Fibroblast of villous mesenchyme (primary cell): ENCODE measurements around the gene CSRP1. TPM values are rescaled to one million over a fixed set of nuclear protein-coding genes. Genes with fewer than 3 reads are reported as not detected.
A peak's percentile ranks its signal among the peaks of the same experiment; 100 is the strongest.
"Not testable (repeated sequence)": the region's sequence is repeated elsewhere in the genome, so short reads cannot be mapped to it uniquely, and the experiment has no call there.

Experiments
- DNase-seq: peaks from one replicate; pipeline ENCODE4 v3.0.0-alpha.2; 2010; ENCODE audit warnings: low read depth
- H3K4me3 ChIP-seq: 2 replicates; pipeline ENCODE4 v1.5.1; 2011; ENCODE audit warnings: low read depth, mild to moderate bottlenecking, low read length
- CTCF ChIP-seq: IDR thresholded peaks from 2 replicates; pipeline ENCODE4 v1.5.1; 2012; ENCODE audit warnings: low read depth, mild to moderate bottlenecking, low read length; ENCODE audit not compliant: insufficient read depth
- total RNA-seq: library from RNA; depleted of rRNA; stranded (reverse); fragments of >200 nt; gene quantifications from 2 replicates; pipeline ENCODE4 v1.2.3, GENCODE V29; 2012

The CSRP1 gene
- total RNA-seq, 1 donor, result 931 TPM

DNA sequence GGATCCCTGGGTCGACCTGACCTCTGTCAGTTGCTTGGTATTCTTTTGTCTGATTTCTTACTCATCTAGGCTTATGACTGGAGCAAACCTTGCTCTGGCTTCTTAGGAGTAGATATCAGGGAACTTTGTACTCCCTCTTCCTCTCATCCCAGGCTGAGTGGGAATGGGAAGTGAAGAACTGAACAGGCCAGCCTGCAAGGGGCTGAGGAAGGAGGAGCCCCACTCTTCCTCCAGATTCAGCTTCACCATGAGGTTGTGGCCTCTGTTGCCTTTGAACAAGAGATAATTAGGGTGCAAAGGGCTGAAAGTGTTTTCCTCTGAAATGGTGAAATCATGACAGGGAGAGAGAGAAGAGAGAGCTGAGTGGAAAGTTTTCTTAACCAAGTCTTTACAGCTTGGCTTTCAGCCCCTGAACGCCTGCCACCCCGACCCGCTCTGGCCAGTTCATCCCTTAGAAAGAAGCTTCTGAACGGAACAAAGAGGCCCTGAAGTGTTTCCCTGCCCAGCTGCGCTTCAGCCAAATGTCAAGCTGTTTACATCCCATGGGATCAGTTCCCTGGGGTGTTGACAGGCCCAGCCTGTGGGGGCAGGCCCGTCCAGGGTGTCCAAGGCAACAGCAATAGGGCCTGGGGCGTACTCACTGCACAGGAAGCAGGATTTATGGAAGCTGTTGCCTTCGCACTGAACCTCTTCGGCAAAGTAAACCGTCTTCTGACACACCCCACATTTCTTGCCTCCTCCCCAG is 11.2 kb downstream of the CSRP1 start:
- peak; percentile 98 for DNase-seq
- TF ChIP-seq CTCF, result no peak
- H3K4me3 ChIP-seq, result no peak overlapping the region

DNA sequence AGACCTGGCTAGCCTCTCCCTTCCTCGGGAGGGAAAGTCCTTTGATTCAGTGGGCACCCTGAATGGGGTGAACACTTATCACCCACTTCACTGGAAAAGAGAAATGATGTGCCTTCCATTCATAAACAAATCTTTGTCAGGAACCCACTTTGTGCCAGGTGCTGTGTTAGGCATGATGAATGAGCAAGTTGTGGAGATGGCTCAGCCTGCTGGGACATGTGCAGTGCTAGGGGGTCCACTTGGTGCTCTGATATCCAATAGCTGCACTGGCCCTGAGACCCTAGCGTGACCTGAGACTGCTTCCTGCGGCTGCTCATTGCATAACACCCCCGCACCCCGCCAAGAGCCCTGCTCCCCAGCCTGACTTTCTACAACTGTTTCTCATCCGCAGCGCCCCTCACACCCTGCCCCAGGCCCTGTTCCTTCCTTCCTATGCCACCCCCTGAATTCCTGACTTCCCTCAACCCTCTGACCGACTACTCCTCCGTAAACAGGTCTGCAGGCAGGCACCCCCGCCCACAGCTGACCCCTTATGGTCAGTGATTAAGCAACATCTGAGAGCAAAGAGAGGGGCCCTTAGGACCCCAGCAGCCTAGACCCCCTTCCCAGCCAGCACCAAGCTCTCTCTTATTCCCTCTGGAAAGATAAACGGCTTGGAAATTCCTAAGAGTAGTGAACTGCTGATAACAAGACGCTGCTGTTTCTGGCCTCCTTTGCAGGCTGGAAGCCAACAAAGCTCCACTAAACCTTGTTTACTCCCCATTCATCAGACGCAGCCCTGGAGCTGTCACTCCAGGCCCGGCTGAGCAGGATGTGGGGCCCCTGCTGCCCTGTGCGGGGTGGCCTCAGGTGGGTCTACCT is 12.9 kb downstream of the CSRP1 start:
- no peak overlapping the region for H3K4me3 ChIP-seq
- DNase-seq, result peak; percentile 84
- no peak for TF ChIP-seq CTCF

DNA sequence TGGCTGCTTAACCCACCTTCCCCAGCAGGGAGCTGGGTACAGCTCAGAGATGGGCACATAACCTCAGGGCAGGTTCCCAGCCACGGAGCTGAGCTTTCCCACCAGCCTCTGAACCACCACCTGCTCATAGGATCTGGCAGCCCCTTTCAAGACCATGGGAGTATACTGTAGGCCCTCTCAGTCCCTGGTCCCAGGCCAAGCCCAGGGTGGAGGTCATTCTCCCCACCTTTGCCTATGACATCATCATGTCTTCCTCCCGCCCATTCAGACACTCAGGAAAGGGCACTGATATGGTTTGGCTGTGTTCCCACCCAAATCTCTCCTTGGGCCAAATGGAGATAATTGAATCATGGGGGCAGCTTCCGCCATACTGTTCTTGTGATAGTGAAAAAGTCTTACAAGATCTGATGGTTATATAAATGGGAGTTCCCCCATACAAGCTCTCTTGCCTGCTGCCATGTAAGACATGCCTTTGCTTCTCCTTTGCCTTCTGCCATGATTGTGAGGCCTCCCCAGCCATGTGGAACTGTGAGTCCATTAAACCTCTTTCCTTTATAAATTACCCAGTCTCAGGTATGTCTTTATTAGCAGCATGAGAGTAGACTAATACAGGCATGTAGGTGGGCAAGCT is 13.8 kb downstream of the CSRP1 start:
- DNase-seq, H3K4me3 ChIP-seq: not testable (repeated sequence)

GRCh38 chr1:201491896-201492511 is 14.9 kb downstream of the CSRP1 start:
- no peak for TF ChIP-seq CTCF
- no peak for DNase-seq
- no peak overlapping the region for H3K4me3 ChIP-seq

DNA sequence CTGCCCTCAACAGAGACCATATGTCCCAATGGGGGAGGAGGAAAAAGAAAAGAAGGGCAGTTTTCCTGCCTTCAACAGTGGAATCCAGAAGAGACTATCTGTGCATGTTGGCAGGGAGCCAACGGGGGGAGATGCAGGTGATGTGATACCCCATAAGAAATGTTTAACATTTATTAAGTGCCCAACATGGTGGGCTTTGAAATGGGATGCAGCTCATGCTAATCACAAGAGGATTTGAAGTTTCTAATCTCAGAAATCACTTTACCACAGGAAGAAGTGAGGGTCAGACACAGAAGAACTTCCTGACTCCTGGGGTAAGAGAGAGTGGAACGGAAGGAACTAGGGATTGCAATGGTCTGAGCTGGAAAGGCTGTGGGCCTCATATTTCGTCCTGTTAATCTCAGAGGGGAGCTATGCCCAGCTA is 16.2 kb downstream of the CSRP1 start:
- H3K4me3 ChIP-seq, result no peak overlapping the region
- no peak for TF ChIP-seq CTCF
- DNase-seq, result no peak

- DNase-seq, result no peak
- H3K4me3 ChIP-seq, result no peak overlapping the region
- no peak for TF ChIP-seq CTCF
These were observed 17.2 kb downstream of the CSRP1 start for GRCh38 chr1:201489643-201490261.
